ENCODE data around the gene DIRAS1.
"Not testable (repeated sequence)": the region's sequence is repeated elsewhere in the genome, so short reads cannot be mapped to it uniquely, and the experiment has no call there.

Gene DIRAS1

GRCh38 chr19:2711172-2711874, 9.8 kb downstream of the DIRAS1 start:
- DNase-seq (ENCODE audit: low spot score): no peak

GRCh38 chr19:2706251-2706650, 14.9 kb downstream of the DIRAS1 start:
- DNase-seq (ENCODE audit: low spot score): no peak

GRCh38 chr19:2703691-2704216, 17.4 kb downstream of the DIRAS1 start:
- DNase-seq (ENCODE audit: low spot score): no peak

- no peak for DNase-seq (ENCODE audit: low spot score)
Observed at GRCh38 chr19:2703077-2703437, 18.1 kb downstream of the DIRAS1 start.

GRCh38 chr19:2702170-2703076, 18.7 kb downstream of the DIRAS1 start, which contains the start of gene GNG7:
Gene GNG7, minus strand, starts transcription at chr19:2702694. Its CDS starts 182,006 bp downstream, at chr19:2520688.
- peak; percentile 91 for DNase-seq (ENCODE audit: low spot score)

GRCh38 chr19:2701361-2702169, 19.6 kb downstream of the DIRAS1 start:
- no peak for DNase-seq (ENCODE audit: low spot score)

- no peak for DNase-seq (ENCODE audit: low spot score)
Observed at GRCh38 chr19:2700660-2701360, 20.4 kb downstream of the DIRAS1 start.

- no peak for DNase-seq (ENCODE audit: low spot score)
Observed at GRCh38 chr19:2699413-2700140, 21.6 kb downstream of the DIRAS1 start.

- DNase-seq (ENCODE audit: low spot score): no peak
Observed at GRCh38 chr19:2694196-2694595, 27.0 kb downstream of the DIRAS1 start.

GRCh38 chr19:2693492-2694160, 27.5 kb downstream of the DIRAS1 start:
- no peak for DNase-seq (ENCODE audit: low spot score)

- no peak for DNase-seq (ENCODE audit: low spot score)
Observed at GRCh38 chr19:2691951-2692350, 29.2 kb downstream of the DIRAS1 start.

- no peak for DNase-seq (ENCODE audit: low spot score)
Observed at GRCh38 chr19:2690856-2691255, 30.3 kb downstream of the DIRAS1 start.

GRCh38 chr19:2686360-2686759, 34.8 kb downstream of the DIRAS1 start:
- DNase-seq (ENCODE audit: low spot score): no peak

- no peak for DNase-seq (ENCODE audit: low spot score)
Observed at GRCh38 chr19:2685204-2685704, 35.9 kb downstream of the DIRAS1 start.

- DNase-seq (ENCODE audit: low spot score): no peak
Observed at GRCh38 chr19:2683430-2684003, 37.7 kb downstream of the DIRAS1 start.

- DNase-seq (ENCODE audit: low spot score): no peak
Observed at GRCh38 chr19:2680808-2681207, 40.4 kb downstream of the DIRAS1 start.

GRCh38 chr19:2679439-2679838, 41.7 kb downstream of the DIRAS1 start:
- DNase-seq (ENCODE audit: low spot score): no peak

GRCh38 chr19:2678948-2679347, 42.2 kb downstream of the DIRAS1 start:
- DNase-seq (ENCODE audit: low spot score): not testable (repeated sequence)

GRCh38 chr19:2678044-2678671, 43.0 kb downstream of the DIRAS1 start:
- DNase-seq (ENCODE audit: low spot score): no peak

Data from HuH-7 (cell line).